Hematopoietic multipotent progenitor cell (in vitro differentiated cells): Measurements from ENCODE around the gene PCNT. TPM values are rescaled to one million over a fixed set of nuclear protein-coding genes. Genes with fewer than 3 reads are reported as not detected.

Source experiments
- total RNA-seq: library from RNA; depleted of rRNA; stranded (reverse); fragments of >200 nt; gene quantifications from one replicate; pipeline ENCODE4 v1.2.3, GENCODE V29; 2012

Gene PCNT
- total RNA-seq, 1 donor = 36.9 TPM

Other genes starting within 250 kb of the PCNT start
- 11.3 TPM for gene COL6A2, start 226.0 kb upstream of the PCNT start, total RNA-seq
- gene FTCD, start 168.6 kb upstream of the PCNT start, total RNA-seq = 0.54 TPM
- gene SPATC1L, start 139.7 kb upstream of the PCNT start, total RNA-seq = 21.5 TPM
- 41.7 TPM for gene LSS, start 95.4 kb upstream of the PCNT start, total RNA-seq
- 83.2 TPM for gene MCM3AP, start 38.5 kb upstream of the PCNT start, total RNA-seq
- 7.3 TPM for gene YBEY, start 37.8 kb upstream of the PCNT start, total RNA-seq
- 13.5 TPM for gene C21orf58, start 286 bp upstream of the PCNT start, total RNA-seq
- gene DIP2A, start 134.7 kb downstream of the PCNT start, total RNA-seq = 61.7 TPM